Measurements from ENCODE around the gene SPRR5.

DNA sequence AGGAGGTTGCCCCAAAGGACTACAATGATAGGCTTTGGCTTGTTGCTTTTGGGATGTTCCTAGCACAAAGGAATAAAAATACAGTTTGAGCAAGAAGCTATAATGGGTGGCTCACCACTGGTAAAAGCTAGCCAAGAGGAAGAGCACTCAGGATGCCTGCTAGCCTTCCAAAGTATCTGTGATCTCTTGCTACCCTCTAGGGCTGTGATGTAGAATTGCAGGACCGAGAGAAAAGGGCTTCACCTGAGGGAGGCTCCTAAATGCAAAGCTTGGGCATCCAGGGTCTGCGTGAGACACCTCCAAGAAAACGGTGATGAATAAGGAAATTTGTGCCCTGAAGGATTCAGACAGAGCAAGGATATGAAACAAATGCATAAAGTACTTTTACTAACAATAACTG is 20.9 kb upstream of the SPRR5 start:
- TF ChIP-seq, protein P1, sequence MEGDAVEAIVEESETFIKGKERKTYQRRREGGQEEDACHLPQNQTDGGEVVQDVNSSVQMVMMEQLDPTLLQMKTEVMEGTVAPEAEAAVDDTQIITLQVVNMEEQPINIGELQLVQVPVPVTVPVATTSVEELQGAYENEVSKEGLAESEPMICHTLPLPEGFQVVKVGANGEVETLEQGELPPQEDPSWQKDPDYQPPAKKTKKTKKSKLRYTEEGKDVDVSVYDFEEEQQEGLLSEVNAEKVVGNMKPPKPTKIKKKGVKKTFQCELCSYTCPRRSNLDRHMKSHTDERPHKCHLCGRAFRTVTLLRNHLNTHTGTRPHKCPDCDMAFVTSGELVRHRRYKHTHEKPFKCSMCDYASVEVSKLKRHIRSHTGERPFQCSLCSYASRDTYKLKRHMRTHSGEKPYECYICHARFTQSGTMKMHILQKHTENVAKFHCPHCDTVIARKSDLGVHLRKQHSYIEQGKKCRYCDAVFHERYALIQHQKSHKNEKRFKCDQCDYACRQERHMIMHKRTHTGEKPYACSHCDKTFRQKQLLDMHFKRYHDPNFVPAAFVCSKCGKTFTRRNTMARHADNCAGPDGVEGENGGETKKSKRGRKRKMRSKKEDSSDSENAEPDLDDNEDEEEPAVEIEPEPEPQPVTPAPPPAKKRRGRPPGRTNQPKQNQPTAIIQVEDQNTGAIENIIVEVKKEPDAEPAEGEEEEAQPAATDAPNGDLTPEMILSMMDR (IDR thresholded peaks at IDR 0.05) = no peak
- TF ChIP-seq POLR2A (IDR thresholded peaks at IDR 0.05) = no peak
